Measurements from ENCODE around the gene IFNE.
A peak's percentile ranks its signal among the peaks of the same experiment; 100 is the strongest.
"Not testable (repeated sequence)": the region's sequence is repeated elsewhere in the genome, so short reads cannot be mapped to it uniquely, and the experiment has no call there.

Gene IFNE

GRCh38 chr9:21491756-21492155 is 9.6 kb upstream of the IFNE start:
- DNase-seq (ENCODE audit: low spot score) = peak; percentile 4

DNA sequence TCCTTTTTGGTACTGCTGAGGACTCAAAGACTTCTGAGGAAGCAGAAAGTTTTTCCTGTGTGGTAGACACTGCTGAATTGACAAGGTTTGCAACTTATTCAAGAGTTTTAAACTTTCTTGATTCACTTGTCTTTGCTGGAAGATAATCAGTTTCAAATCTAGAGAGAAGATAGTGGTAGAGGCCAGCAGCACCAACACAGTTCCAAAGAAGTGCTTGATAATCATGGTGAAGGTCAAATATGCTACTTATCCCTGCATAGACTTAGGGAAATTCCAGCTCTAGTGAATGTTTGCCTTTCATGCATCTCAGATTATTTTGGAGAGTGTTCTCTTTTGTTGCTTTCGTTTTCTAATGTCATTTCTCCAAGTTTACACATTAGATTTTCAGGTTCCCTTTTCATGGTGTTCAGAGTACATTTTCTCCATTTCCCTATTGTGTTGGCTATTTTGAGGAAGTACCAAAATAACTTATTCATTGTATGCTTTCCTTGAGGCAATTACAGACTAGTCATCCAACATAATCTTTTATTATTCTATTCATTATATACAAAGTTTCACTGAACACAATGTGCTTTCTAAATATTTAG is 550 bp downstream of the IFNE start:
- no peak for DNase-seq (ENCODE audit: low spot score)

- DNase-seq (ENCODE audit: low spot score) = no peak
These were observed 2.9 kb downstream of the IFNE start for GRCh38 chr9:21479152-21479702.

- DNase-seq (ENCODE audit: low spot score) = no peak
These were observed 4.6 kb downstream of the IFNE start for GRCh38 chr9:21477466-21477865.

GRCh38 chr9:21473236-21473635 is 8.9 kb downstream of the IFNE start:
- DNase-seq (ENCODE audit: low spot score) = no peak

- DNase-seq (ENCODE audit: low spot score) = no peak
These were observed 12.0 kb downstream of the IFNE start for GRCh38 chr9:21470126-21470525.

DNA sequence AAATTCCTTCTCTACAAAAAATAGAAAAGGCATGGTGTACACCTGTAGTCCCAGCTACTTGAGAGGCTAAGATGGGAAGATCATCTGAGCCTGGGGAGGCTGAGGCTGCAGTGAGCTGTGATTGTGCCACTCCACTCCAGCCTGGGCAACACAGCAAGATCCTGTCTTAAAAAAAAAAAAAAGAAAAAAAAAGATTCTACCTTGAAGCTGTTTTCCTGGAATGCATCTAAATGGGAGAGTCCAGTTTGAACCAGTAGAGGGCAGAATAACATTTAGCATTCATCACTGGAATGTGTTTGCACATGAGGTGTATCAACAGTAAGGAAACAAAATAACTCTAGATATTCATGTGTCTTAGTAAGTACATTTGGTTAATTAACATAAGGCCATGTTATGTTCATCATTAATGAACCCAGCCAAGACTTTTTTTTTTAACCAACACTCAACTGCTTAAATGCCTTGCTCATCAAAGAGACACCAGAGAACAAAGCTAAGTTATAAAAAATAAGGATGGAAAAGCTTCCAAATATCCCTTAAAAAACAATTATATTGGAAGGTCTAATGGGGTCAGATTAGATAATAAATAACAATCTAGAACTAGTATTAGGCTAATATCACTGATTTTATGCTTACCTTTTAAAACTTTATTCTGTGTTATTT is 16.1 kb downstream of the IFNE start:
- peak; percentile 35 for DNase-seq (ENCODE audit: low spot score)

DNA sequence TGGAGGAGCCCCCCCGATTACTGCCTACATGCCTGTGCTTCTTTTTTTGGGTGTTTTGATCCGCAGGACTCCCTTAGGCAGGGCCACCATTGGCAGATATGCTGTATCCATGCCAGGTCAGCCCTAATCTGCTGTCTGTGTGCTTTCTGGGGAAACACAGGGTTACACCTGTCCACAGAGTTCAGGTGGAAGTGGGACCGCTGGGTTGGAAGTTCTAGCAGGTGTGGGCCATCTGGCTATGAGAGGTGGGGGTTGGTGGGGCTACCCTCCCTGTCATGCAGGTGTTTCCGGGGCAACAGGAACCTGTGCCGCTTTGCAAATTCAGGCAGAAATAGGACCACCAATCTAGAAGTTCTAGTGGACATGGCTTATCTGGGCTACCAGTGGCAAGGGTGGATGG is 17.0 kb downstream of the IFNE start:
- no peak for DNase-seq (ENCODE audit: low spot score)

DNA sequence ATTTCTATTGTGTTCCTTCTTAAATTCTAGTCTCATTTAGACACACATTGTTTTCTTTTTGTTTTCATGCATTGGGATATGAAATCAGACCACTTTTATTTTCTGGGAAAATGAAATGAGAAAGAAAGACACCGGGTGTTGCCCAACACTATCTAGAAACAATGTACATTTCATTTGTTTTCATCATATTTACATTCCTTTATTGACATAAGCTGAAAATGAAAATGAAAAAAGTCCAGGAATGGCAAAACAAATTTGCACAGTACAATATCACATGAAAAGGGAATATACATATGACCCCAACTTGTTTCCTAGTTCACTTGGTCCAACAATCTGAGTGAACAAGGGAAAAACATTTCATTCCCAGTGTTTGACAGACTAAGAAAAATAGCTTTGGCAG is 20.7 kb downstream of the IFNE start:
- DNase-seq (ENCODE audit: low spot score) = no peak

DNA sequence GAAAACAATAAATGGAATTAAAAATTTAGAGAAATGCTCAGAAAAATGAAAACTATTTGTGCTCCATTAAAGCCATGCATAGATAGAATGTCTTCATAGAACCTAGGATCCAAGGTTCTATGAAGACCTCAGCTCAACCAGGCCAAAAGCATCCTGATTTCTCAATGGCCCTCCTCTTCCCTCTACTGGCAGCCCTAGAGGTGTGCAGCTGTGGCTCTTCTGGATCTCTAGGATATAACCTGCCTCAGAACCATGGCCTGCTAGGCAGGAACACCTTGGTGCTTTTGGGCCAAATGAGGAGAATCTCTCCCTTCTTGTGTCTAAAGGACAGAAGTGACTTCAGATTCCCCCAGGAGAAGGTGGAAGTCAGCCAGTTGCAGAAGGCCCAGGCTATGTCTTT is 26.8 kb downstream of the IFNE start:
- peak; percentile 31 for DNase-seq (ENCODE audit: low spot score)

GRCh38 chr9:21454149-21454548 is 28.0 kb downstream of the IFNE start:
- no peak for DNase-seq (ENCODE audit: low spot score)

- DNase-seq (ENCODE audit: low spot score) = no peak
These were observed 29.4 kb downstream of the IFNE start for GRCh38 chr9:21452681-21453080.

DNA sequence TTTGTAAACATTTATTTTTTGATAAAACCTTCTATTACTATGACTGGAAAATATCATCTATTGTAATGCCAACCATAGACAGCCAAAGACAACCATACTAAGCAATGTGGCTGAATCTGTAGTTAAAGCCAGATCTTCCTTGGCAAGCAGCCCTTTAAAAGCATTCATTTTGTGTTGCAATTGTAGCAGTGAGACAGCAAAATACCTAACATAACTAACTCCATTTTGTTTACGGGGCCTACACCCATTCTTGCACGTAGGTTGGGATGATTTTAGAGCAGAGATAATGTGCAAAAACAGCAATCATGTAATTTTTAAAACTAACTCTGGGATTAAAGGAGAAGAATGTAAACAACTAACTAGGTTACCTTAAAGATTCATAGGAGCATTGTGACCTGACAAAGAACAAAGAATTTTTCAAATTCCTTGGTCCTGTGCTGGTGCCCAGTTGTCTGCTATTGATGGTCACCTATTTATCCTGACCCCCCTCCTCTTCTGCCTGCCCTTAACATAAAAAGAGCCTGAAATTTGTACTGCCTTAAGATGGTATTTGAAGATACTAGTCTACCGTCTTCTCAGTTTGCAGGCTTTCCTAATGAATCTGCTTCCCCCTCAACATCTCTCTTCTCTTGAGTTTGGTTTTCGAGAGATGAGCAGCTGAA is 31.2 kb downstream of the IFNE start:
- DNase-seq (ENCODE audit: low spot score) = no peak

- not testable (repeated sequence) for DNase-seq (ENCODE audit: low spot score)
These were observed 32.8 kb downstream of the IFNE start for GRCh38 chr9:21449312-21449711.

- DNase-seq (ENCODE audit: low spot score) = no peak
These were observed 38.1 kb downstream of the IFNE start for GRCh38 chr9:21443849-21444625.

DNA sequence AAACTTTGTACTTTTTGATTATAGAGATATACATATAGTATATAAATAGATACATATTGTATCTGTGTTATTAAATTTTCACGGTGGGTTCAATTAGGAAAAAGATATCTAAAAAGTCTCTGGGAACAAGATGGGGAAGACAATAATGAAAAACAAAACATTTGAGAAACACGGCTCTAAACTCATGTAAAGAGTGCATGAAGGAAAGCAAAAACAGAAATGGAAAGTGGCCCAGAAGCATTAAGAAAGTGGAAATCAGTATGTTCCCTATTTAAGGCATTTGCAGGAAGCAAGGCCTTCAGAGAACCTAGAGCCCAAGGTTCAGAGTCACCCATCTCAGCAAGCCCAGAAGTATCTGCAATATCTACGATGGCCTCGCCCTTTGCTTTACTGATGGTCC is 42.0 kb downstream of the IFNE start, which contains the start of gene IFNA1:
IFNA1 (plus strand) TSS at position 301 of the 400 bp plus-strand sequence; CDS start at position 370, 69 bp downstream.
- no peak for DNase-seq (ENCODE audit: low spot score)

DNA sequence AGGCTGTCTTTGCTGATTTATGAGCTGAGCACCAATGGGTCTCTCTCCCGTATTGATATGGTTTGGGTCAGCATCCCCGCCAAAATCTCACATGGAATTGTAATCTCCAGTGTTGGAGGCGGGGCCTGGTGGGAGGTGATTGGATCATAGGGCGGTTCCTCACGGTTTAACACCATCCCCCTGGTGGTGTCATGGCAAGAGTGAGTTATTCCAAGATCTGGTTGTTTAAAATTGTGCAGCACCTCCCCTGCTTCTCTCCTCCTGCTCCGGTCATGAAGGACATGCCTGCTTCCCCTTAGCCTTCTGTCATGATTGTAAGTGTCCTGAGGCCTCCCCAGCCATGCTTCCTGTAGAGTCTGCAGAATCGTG is 47.1 kb downstream of the IFNE start:
- DNase-seq (ENCODE audit: low spot score) = not testable (repeated sequence)

DNA sequence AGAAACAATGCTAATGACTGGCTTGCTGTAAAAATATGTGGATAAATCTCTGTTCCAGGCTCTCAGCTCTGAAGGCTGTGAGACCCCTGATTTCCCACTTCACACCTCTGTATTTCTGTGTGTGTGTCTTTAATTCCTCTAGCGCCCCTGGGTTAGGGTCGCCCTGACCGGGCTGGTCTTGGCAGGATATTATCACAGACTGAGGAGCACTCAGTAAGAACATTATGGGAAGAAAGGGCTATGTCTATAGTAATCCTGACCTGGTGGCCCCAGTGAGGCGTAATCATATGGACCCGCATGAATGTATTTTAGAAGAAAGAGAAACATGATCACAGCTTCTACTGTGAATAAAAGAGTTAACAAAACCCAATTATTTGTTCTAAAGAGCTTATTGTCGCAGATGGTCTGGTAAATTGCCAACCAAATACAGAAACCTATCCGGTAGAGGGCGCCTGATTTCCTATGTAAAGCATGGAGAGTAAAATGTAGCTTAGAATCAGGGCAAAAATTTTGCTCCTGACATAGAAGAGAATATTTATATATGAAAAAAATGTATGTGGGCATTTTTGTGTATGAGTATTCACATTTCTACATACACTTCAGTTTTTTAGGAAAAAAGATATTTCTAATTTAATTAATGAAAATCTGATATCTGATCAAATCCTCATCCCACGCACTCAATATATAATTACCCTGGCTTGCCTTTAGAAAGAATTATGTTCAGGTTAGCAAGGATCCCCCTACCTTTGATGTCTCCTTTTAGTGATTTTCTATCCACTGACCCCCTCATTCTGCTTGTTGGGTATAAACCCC is 47.7 kb downstream of the IFNE start:
- no peak for DNase-seq (ENCODE audit: low spot score)

- no peak for DNase-seq (ENCODE audit: low spot score)
These were observed 49.3 kb downstream of the IFNE start for GRCh38 chr9:21432672-21433425.
